ENCODE measurements around the gene GPX2. TPM values are rescaled to one million over a fixed set of nuclear protein-coding genes. Genes with fewer than 3 reads are reported as not detected.

GPX2 gene
- total and polyA plus RNA-seq, 10 of the 15 experiments (the other 5 are each of a cell fraction or from before 2014, with no cell fraction given) = not detected

DNA sequence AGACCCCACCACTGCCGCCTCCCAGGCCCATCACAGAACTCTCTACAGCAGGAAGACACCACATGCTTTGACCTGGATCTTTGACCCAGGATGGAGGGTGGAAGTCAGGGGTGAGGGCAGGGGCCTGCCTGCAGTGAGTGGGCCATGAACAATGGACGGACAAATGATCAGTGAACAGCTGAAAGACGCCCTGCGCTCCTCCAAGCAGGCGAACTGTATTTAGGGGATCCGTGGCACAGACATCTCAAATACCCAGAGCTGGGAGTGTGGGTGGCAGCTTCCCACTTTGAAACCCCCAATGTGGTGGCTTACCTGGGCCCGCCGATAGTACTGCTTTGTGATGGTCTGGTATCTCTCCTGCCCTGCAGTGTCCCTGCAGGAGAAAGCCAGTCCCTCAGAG, 8.7 kb upstream of the GPX2 start (continued):
- TF ChIP-seq, protein P1, sequence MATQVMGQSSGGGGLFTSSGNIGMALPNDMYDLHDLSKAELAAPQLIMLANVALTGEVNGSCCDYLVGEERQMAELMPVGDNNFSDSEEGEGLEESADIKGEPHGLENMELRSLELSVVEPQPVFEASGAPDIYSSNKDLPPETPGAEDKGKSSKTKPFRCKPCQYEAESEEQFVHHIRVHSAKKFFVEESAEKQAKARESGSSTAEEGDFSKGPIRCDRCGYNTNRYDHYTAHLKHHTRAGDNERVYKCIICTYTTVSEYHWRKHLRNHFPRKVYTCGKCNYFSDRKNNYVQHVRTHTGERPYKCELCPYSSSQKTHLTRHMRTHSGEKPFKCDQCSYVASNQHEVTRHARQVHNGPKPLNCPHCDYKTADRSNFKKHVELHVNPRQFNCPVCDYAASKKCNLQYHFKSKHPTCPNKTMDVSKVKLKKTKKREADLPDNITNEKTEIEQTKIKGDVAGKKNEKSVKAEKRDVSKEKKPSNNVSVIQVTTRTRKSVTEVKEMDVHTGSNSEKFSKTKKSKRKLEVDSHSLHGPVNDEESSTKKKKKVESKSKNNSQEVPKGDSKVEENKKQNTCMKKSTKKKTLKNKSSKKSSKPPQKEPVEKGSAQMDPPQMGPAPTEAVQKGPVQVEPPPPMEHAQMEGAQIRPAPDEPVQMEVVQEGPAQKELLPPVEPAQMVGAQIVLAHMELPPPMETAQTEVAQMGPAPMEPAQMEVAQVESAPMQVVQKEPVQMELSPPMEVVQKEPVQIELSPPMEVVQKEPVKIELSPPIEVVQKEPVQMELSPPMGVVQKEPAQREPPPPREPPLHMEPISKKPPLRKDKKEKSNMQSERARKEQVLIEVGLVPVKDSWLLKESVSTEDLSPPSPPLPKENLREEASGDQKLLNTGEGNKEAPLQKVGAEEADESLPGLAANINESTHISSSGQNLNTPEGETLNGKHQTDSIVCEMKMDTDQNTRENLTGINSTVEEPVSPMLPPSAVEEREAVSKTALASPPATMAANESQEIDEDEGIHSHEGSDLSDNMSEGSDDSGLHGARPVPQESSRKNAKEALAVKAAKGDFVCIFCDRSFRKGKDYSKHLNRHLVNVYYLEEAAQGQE (IDR thresholded peaks at IDR 0.05; ENCODE audit: low read depth, low read length) = no peak
- TF ChIP-seq CEBPB (IDR thresholded peaks at IDR 0.05; ENCODE audit: borderline replicate concordance in 1 of 2, low read depth in 2 of 2, low read length in 2 of 2) (no peak), HDGF (IDR thresholded peaks at IDR 0.05) (no peak)
- TF ChIP-seq, protein P2, sequence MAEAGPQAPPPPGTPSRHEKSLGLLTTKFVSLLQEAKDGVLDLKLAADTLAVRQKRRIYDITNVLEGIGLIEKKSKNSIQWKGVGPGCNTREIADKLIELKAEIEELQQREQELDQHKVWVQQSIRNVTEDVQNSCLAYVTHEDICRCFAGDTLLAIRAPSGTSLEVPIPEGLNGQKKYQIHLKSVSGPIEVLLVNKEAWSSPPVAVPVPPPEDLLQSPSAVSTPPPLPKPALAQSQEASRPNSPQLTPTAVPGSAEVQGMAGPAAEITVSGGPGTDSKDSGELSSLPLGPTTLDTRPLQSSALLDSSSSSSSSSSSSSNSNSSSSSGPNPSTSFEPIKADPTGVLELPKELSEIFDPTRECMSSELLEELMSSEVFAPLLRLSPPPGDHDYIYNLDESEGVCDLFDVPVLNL (IDR thresholded peaks at IDR 0.05; ENCODE audit: low read depth, low read length) = no peak

DNA sequence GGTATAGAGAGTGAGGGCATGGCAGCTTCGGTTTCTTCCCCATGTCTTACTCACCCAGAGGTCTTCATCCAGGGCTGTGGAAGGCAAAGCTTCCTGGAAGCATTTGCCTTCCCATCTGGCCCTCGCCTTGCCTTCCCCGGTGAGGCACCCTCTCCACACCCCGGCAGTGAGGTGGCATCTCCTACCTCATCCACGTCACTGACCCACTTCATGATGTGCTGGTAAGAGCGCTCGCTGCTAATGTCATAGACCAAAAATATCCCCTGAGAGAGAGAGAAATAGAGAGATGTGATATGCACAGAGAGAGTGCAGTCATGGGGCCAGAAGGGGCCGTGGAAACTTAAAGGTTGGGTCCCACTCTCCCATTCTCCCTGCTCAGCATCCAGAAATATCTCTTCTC, 8.3 kb upstream of the GPX2 start:
- BruUV-seq (replicated peaks) = no TSS peak
- H3K9me3 ChIP-seq (replicated peaks; ENCODE audit: control insufficient read depth, insufficient read depth, low read length) = no peaks in the 10 kb centered on the region

More for the DNA sequence above, 8.3 kb upstream of the GPX2 start:
- ATAC-seq (no peak), FAIRE-seq (no peak), DNase-seq (ENCODE audit: low read depth, low spot score) (no peak)
- Histone ChIP-seq H2AFZ (ENCODE audit: control insufficient read depth, low read depth, low read length) (no peak overlapping the region), H3K27ac (ENCODE audit: control insufficient read depth, insufficient read depth) (no peak overlapping the region), H4K20me1 (ENCODE audit: control insufficient read depth, insufficient read depth) (no peaks in the 10 kb centered on the region), H3K4me1 (ENCODE audit: control insufficient read depth, insufficient read depth, low read length) (peaks cover 19% of the 10 kb centered on the region), H3K36me3 (ENCODE audit: control insufficient read depth in 2 of 2, insufficient read depth in 2 of 2, low read length in 1 of 2) (no peaks in the 10 kb centered on the region), H3K4me3 (no peak overlapping the region), H3K4me2 (ENCODE audit: control insufficient read depth, insufficient read depth) (no peak overlapping the region), H3K27me3 (replicated peaks in 1 of 2; ENCODE audit: control insufficient read depth in 2 of 2, insufficient read depth in 2 of 2, low read length in 1 of 2) (no peaks in the 10 kb centered on the region), H3K9ac (ENCODE audit: control insufficient read depth, insufficient read depth, low read length) (no peak overlapping the region), H3K79me2 (ENCODE audit: control insufficient read depth, insufficient read depth, low read length) (no peaks in the 10 kb centered on the region)
- 87% methylated on average over 8 of the region's 8 CpGs for WGBS (ENCODE audit: insufficient coverage, insufficient replicate concordance, low lambda C conversion rate, missing lambda C conversion rate)
- POLR2A ChIA-PET = interaction anchor here (0.6 kb wide), 1 partner anchor 25 kb away, joined by 4 read pairs; no protein-coding TSS in a partner anchor
- TF ChIP-seq ESRRA (IDR thresholded peaks at IDR 0.05; ENCODE audit: low read length) = no peak
- TF ChIP-seq STAT1 (conservative IDR thresholded peaks at IDR 0.05) = no peak
- RAD21 ChIA-PET (ENCODE audit: unreplicated experiment) = no interaction called here
- SMC1A ChIA-PET (ENCODE audit: uncharacterized antibody, unreplicated experiment) = interaction anchor here (3.3 kb wide), 1 partner anchor 15 kb away, joined by 13 read pairs; no protein-coding TSS in a partner anchor
- intact Hi-C loops (cut with micrococcal nuclease; ENCODE audit: unreplicated experiment) (no loop called here), in situ Hi-C loops (cut with MboI) (no loop called here)
- CTCF ChIA-PET = interaction anchor here (0.7 kb wide), 1 partner anchor 314 kb away, joined by 3 read pairs; no protein-coding TSS in a partner anchor

Data from GM12878 (cell line).